HEK293 (cell line): Measurements from ENCODE around the gene ZFHX3.

Experiments
- BCL11A ChIP-seq: fragments of 450-650 bp; formaldehyde crosslinking; IDR thresholded peaks from 2 replicates; pipeline ENCODE4 v1.5.1; 2016; ENCODE audit warnings: low read depth, missing biosample characterization, missing genetic modification characterization
- GLIS2 ChIP-seq: fragments of 450-650 bp; formaldehyde crosslinking; IDR thresholded peaks from 2 replicates; pipeline ENCODE4 v1.5.1; 2016; ENCODE audit warnings: missing biosample characterization, missing genetic modification characterization
- HOXC10 ChIP-seq: sonication (generic); formaldehyde crosslinking; IDR thresholded peaks from 2 replicates; pipeline ENCODE4 v1.8.1; 2023; ENCODE audit warnings: mild to moderate bottlenecking, missing genetic modification reagents
- OSR2 ChIP-seq: fragments of 450-650 bp; formaldehyde crosslinking; IDR thresholded peaks from 2 replicates; pipeline ENCODE4 v1.5.1; 2016; ENCODE audit warnings: missing biosample characterization, missing genetic modification characterization
- PATZ1 ChIP-seq: fragments of 450-650 bp; formaldehyde crosslinking; IDR thresholded peaks from 2 replicates; pipeline ENCODE4 v1.5.1; 2016; ENCODE audit warnings: missing biosample characterization, missing genetic modification characterization
- RBAK ChIP-seq: fragments of 450-650 bp; formaldehyde crosslinking; IDR thresholded peaks from 2 replicates; pipeline ENCODE4 v1.5.1; 2016; ENCODE audit warnings: missing biosample characterization, missing genetic modification characterization
- SALL2 ChIP-seq: fragments of 450-650 bp; formaldehyde crosslinking; IDR thresholded peaks from 2 replicates; pipeline ENCODE4 v1.5.0; 2017; ENCODE audit warnings: missing biosample characterization, mild to moderate bottlenecking, missing genetic modification characterization, borderline replicate concordance
- SCRT1 ChIP-seq: fragments of 450-650 bp; formaldehyde crosslinking; IDR thresholded peaks from 2 replicates; pipeline ENCODE4 v1.5.1; 2016; ENCODE audit warnings: missing biosample characterization, missing genetic modification characterization, borderline replicate concordance
- ZBTB49 ChIP-seq: fragments of 450-650 bp; formaldehyde crosslinking; IDR thresholded peaks from 2 replicates; pipeline ENCODE4 v1.5.1; 2016; ENCODE audit warnings: missing biosample characterization, missing genetic modification characterization, low read depth
- ZNF132 ChIP-seq: fragments of 450-650 bp; formaldehyde crosslinking; IDR thresholded peaks from 2 replicates; pipeline ENCODE4 v1.5.1; 2017; ENCODE audit warnings: missing biosample characterization, missing genetic modification characterization, borderline replicate concordance
- ZNF148 ChIP-seq: fragments of 450-650 bp; formaldehyde crosslinking; IDR thresholded peaks from 2 replicates; pipeline ENCODE4 v1.5.0; 2017; ENCODE audit warnings: missing biosample characterization, missing genetic modification characterization, borderline replicate concordance
- ZNF175 ChIP-seq: fragments of 450-650 bp; formaldehyde crosslinking; IDR thresholded peaks from 2 replicates; pipeline ENCODE4 v1.5.1; 2016; ENCODE audit warnings: missing biosample characterization, missing genetic modification characterization
- ZNF529 ChIP-seq: fragments of 450-650 bp; formaldehyde crosslinking; IDR thresholded peaks from 2 replicates; pipeline ENCODE4 v1.5.1; 2017; ENCODE audit warnings: missing genetic modification characterization, missing biosample characterization; ENCODE audit not compliant: insufficient replicate concordance
- ZNF530 ChIP-seq: fragments of 450-650 bp; formaldehyde crosslinking; IDR thresholded peaks from 2 replicates; pipeline ENCODE4 v1.5.1; 2016; ENCODE audit warnings: low read depth, missing biosample characterization, missing genetic modification characterization
- ZNF560 ChIP-seq: fragments of 450-650 bp; formaldehyde crosslinking; IDR thresholded peaks from 2 replicates; pipeline ENCODE4 v1.5.1; 2017; ENCODE audit warnings: missing biosample characterization, missing genetic modification characterization, borderline replicate concordance
- ZNF621 ChIP-seq: fragments of 450-650 bp; formaldehyde crosslinking; IDR thresholded peaks from 2 replicates; pipeline ENCODE4 v1.5.1; 2017; ENCODE audit warnings: missing biosample characterization, missing genetic modification characterization
- ZNF623 ChIP-seq: fragments of 450-650 bp; formaldehyde crosslinking; IDR thresholded peaks from 2 replicates; pipeline ENCODE4 v1.5.1; 2016; ENCODE audit warnings: missing biosample characterization, missing genetic modification characterization
- ZNF624 ChIP-seq: fragments of 450-650 bp; formaldehyde crosslinking; IDR thresholded peaks from 2 replicates; pipeline ENCODE4 v1.5.1; 2017; ENCODE audit warnings: missing biosample characterization, missing genetic modification characterization
- ZNF654 ChIP-seq: fragments of 450-650 bp; formaldehyde crosslinking; IDR thresholded peaks from 2 replicates; pipeline ENCODE4 v1.5.1; 2016; ENCODE audit warnings: low read depth, missing biosample characterization, missing genetic modification characterization
- ZNF701 ChIP-seq: fragments of 450-650 bp; formaldehyde crosslinking; IDR thresholded peaks from 2 replicates; pipeline ENCODE4 v1.5.1; 2016; ENCODE audit warnings: missing biosample characterization, missing genetic modification characterization
- ZNF707 ChIP-seq: fragments of 450-650 bp; formaldehyde crosslinking; IDR thresholded peaks from 2 replicates; pipeline ENCODE4 v1.5.1; 2016; ENCODE audit warnings: missing biosample characterization, missing genetic modification characterization
- ZNF747 ChIP-seq: fragments of 450-650 bp; formaldehyde crosslinking; IDR thresholded peaks from 2 replicates; pipeline ENCODE4 v1.5.1; 2016; ENCODE audit warnings: missing biosample characterization, missing genetic modification characterization
- ZNF776 ChIP-seq: fragments of 450-650 bp; formaldehyde crosslinking; IDR thresholded peaks from 2 replicates; pipeline ENCODE4 v1.5.0; 2017; ENCODE audit warnings: missing biosample characterization, missing genetic modification characterization, borderline replicate concordance
- ZSCAN23 ChIP-seq: fragments of 450-650 bp; formaldehyde crosslinking; IDR thresholded peaks from 2 replicates; pipeline ENCODE4 v1.5.1; 2016; ENCODE audit warnings: missing biosample characterization, missing genetic modification characterization
- TF ChIP-seq, protein P1 (sequence below): fragments of 450-650 bp; formaldehyde crosslinking; IDR thresholded peaks from 2 replicates; pipeline ENCODE4 v1.5.1; 2016; ENCODE audit warnings: missing biosample characterization, missing genetic modification characterization
- TF ChIP-seq, protein P2 (sequence below): fragments of 450-650 bp; formaldehyde crosslinking; IDR thresholded peaks from 2 replicates; pipeline ENCODE4 v1.5.1; 2016; ENCODE audit warnings: missing biosample characterization, missing genetic modification characterization, low read depth
- TF ChIP-seq, protein P3 (sequence below): fragments of 450-650 bp; formaldehyde crosslinking; IDR thresholded peaks from 2 replicates; pipeline ENCODE4 v1.5.1; 2016; ENCODE audit warnings: missing biosample characterization, missing genetic modification characterization

Gene ZFHX3

DNA sequence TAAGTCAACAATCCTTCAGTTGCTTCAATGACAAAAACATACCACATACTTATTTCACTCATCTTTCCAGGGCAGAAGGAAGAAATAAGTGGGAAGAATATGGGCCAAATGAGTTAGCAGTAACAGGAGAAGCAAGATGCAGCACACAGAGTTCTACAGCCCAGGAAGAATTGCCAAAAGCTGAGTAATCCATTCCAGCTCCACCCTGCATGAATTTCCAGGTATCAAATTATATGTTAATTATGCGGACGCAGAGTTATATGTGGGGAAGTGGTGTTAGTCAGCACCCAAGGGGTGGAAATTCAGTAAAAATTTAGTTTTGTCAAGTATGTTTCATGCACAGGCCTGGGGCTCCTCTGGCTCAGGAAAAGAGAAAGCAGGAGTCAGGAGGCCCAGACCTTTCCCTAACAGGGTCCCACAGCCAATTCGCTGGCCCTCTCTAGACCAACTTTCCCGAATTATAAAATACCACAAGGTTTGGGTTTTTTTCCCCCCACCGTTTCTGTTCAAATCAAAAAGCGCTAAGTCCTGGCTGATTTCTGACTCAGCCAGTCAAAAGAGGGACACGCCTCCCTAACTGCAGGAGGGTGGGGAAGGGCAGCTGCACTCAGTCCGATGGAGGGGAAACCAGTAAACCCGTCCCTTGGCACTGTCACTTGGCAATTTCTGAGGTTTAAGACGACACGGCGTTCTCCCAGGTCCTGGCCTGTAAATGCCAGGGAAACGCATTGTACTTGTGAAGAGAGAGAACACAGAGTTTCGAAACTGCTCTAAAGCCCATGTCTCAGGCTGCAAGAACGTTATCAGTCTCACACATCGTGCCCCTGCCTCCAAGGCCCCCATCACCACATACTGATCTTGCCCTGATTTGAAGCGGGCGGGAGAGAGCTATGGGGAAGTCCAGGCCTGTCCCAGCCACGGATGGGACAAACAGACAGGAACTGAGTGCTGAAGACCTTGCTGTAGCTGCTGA, 58.1 kb downstream of the ZFHX3 start (continued):
- TF ChIP-seq, protein P1, sequence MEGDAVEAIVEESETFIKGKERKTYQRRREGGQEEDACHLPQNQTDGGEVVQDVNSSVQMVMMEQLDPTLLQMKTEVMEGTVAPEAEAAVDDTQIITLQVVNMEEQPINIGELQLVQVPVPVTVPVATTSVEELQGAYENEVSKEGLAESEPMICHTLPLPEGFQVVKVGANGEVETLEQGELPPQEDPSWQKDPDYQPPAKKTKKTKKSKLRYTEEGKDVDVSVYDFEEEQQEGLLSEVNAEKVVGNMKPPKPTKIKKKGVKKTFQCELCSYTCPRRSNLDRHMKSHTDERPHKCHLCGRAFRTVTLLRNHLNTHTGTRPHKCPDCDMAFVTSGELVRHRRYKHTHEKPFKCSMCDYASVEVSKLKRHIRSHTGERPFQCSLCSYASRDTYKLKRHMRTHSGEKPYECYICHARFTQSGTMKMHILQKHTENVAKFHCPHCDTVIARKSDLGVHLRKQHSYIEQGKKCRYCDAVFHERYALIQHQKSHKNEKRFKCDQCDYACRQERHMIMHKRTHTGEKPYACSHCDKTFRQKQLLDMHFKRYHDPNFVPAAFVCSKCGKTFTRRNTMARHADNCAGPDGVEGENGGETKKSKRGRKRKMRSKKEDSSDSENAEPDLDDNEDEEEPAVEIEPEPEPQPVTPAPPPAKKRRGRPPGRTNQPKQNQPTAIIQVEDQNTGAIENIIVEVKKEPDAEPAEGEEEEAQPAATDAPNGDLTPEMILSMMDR (tag by site-specific recombination), result no peak
- no peak for TF ChIP-seq ZNF624 (tag by site-specific recombination)
- TF ChIP-seq ZNF654, result no peak
- TF ChIP-seq RBAK (tag by site-specific recombination), result no peak
- TF ChIP-seq, protein P2, sequence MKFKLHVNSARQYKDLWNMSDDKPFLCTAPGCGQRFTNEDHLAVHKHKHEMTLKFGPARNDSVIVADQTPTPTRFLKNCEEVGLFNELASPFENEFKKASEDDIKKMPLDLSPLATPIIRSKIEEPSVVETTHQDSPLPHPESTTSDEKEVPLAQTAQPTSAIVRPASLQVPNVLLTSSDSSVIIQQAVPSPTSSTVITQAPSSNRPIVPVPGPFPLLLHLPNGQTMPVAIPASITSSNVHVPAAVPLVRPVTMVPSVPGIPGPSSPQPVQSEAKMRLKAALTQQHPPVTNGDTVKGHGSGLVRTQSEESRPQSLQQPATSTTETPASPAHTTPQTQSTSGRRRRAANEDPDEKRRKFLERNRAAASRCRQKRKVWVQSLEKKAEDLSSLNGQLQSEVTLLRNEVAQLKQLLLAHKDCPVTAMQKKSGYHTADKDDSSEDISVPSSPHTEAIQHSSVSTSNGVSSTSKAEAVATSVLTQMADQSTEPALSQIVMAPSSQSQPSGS (tag by site-specific recombination), result no peak
- no peak for TF ChIP-seq ZNF529 (tag by site-specific recombination)
- no peak for TF ChIP-seq SCRT1 (tag by site-specific recombination)
- no peak for TF ChIP-seq ZNF707 (tag by site-specific recombination)
- TF ChIP-seq SALL2 (tag by site-specific recombination), result no peak
- TF ChIP-seq GLIS2, result no peak
- TF ChIP-seq, protein P3, sequence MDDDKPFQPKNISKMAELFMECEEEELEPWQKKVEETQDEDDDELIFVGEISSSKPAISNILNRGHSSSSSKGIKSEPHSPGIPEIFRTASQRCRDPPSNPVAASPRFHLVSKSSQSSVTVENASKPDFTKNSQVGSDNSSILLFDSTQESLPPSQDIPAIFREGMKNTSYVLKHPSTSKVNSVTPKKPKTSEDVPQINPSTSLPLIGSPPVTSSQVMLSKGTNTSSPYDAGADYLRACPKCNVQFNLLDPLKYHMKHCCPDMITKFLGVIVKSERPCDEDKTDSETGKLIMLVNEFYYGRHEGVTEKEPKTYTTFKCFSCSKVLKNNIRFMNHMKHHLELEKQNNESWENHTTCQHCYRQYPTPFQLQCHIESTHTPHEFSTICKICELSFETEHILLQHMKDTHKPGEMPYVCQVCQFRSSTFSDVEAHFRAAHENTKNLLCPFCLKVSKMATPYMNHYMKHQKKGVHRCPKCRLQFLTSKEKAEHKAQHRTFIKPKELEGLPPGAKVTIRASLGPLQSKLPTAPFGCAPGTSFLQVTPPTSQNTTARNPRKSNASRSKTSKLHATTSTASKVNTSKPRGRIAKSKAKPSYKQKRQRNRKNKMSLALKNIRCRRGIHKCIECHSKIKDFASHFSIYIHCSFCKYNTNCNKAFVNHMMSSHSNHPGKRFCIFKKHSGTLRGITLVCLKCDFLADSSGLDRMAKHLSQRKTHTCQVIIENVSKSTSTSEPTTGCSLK (tag by site-specific recombination), result no peak
- no peak for TF ChIP-seq BCL11A
- no peak for TF ChIP-seq ZNF560 (tag by site-specific recombination)
- no peak for TF ChIP-seq ZNF132 (tag by site-specific recombination)
- TF ChIP-seq HOXC10 (CRISPR knock-in tag), result no peak
- TF ChIP-seq OSR2 (tag by site-specific recombination), result no peak
- TF ChIP-seq ZNF701, result no peak
- TF ChIP-seq ZNF148, result no peak
- no peak for TF ChIP-seq ZNF747
- TF ChIP-seq ZSCAN23 (tag by site-specific recombination), result no peak
- no peak for TF ChIP-seq ZBTB49 (tag by site-specific recombination)
- TF ChIP-seq ZNF621 (tag by site-specific recombination), result no peak
- no peak for TF ChIP-seq ZNF175 (tag by site-specific recombination)
- TF ChIP-seq ZNF530 (tag by site-specific recombination), result no peak
- no peak for TF ChIP-seq ZNF623 (tag by site-specific recombination)
- no peak; the same call in 1 of the 2 replicates for TF ChIP-seq PATZ1 (tag by site-specific recombination)
- TF ChIP-seq ZNF776 (tag by site-specific recombination), result no peak
